HS-5 (cell line): ENCODE data around the gene RBM11.

ENCODE experiments used
- DNase-seq: peaks from one replicate; pipeline ENCODE4 v3.0.0-alpha.2; 2012; ENCODE audit warnings: low read depth

Gene RBM11

GRCh38 chr21:14271053-14271452 lies 55.1 kb downstream of the RBM11 start:
- no peak for DNase-seq

GRCh38 chr21:14271641-14272040 lies 55.7 kb downstream of the RBM11 start:
- no peak for DNase-seq

GRCh38 chr21:14273736-14274538 lies 58.0 kb downstream of the RBM11 start:
- no peak for DNase-seq

GRCh38 chr21:14275702-14276205 lies 59.8 kb downstream of the RBM11 start:
- no peak for DNase-seq
